Measurements from ENCODE around the gene SUCO. TPM values are rescaled to one million over a fixed set of nuclear protein-coding genes. Genes with fewer than 3 reads are reported as not detected.

SUCO gene
- total RNA-seq, 4 donors from 2014 or later = 34.7 to 67.9 (median 37.7) TPM

GRCh38 chr1:172499636-172500141 lies 33.3 kb upstream of the SUCO start:
- no peak overlapping the region for H3K4me3 ChIP-seq (replicated peaks in 1 of 3)
- 38 to 48% methylated on average over 3 of the region's 3 CpGs for WGBS, 2 donors
- peak; percentile 79 for DNase-seq
- no peaks in the 10 kb centered on the region for H3K9me3 ChIP-seq
- peaks cover 21 to 25% of the 10 kb centered on the region in 2 donors for H3K4me1 ChIP-seq
- H3K36me3 ChIP-seq = no peaks in the 10 kb centered on the region
- H3K27ac ChIP-seq = peak overlapping the region; percentile 36 to 73 (median 65)
- no peak for TF ChIP-seq POLR2A (IDR thresholded peaks at IDR 0.05)
- no peak for TF ChIP-seq CTCF (IDR thresholded peaks at IDR 0.05)
- intact Hi-C loops (cut with DNase I) = no loop called here
- H3K27me3 ChIP-seq = no peaks in the 10 kb centered on the region

- Histone ChIP-seq H3K9me3 (no peaks in the 10 kb centered on the region), H3K4me1 (peaks cover 21 to 25% of the 10 kb centered on the region in 2 donors), H3K4me3 (replicated peaks in 1 of 3) (no peak overlapping the region), H3K27ac (peak overlapping the region; percentile 36 to 73 (median 65)), H3K27me3 (no peaks in the 10 kb centered on the region), H3K36me3 (no peaks in the 10 kb centered on the region)
- 74 to 81% methylated on average over 2 of the region's 2 CpGs for WGBS, 2 donors
- intact Hi-C loops (cut with DNase I) = no loop called here
- TF ChIP-seq POLR2A (IDR thresholded peaks at IDR 0.05) (no peak), CTCF (IDR thresholded peaks at IDR 0.05) (no peak)
- no peak for DNase-seq
Observed at GRCh38 chr1:172500207-172500606, 32.7 kb upstream of the SUCO start.

GRCh38 chr1:172507741-172508140 lies 25.2 kb upstream of the SUCO start:
- Histone ChIP-seq H3K36me3 (no peaks in the 10 kb centered on the region), H3K9me3 (no peaks in the 10 kb centered on the region), H3K27ac (no peak overlapping the region), H3K4me1 (no peaks in the 10 kb centered on the region), H3K4me3 (replicated peaks in 1 of 3) (no peak overlapping the region), H3K27me3 (no peaks in the 10 kb centered on the region)
- no peak for DNase-seq
- intact Hi-C loops (cut with DNase I) = no loop called here
- no peak for TF ChIP-seq POLR2A (IDR thresholded peaks at IDR 0.05)
- TF ChIP-seq CTCF (IDR thresholded peaks at IDR 0.05) = no peak

- Histone ChIP-seq H3K4me3 (replicated peaks in 1 of 3) (no peak overlapping the region), H3K27ac (no peak overlapping the region), H3K36me3 (no peaks in the 10 kb centered on the region), H3K4me1 (no peaks in the 10 kb centered on the region), H3K27me3 (no peaks in the 10 kb centered on the region), H3K9me3 (no peaks in the 10 kb centered on the region)
- intact Hi-C loops (cut with DNase I) = no loop called here
- no peak for DNase-seq
- TF ChIP-seq POLR2A (IDR thresholded peaks at IDR 0.05) = no peak
- TF ChIP-seq CTCF (IDR thresholded peaks at IDR 0.05) = no peak
- 91% methylated on average over 3 of the region's 3 CpGs for WGBS, 2 donors
Observed at GRCh38 chr1:172510479-172510878, 22.5 kb upstream of the SUCO start.

- no peak overlapping the region for H3K4me3 ChIP-seq (replicated peaks in 1 of 3)
- no peaks in the 10 kb centered on the region for H3K4me1 ChIP-seq
- intact Hi-C loops (cut with DNase I) = no loop called here
Observed at GRCh38 chr1:172512591-172512990, 20.4 kb upstream of the SUCO start.

More at GRCh38 chr1:172512591-172512990, 20.4 kb upstream of the SUCO start:
- TF ChIP-seq POLR2A (IDR thresholded peaks at IDR 0.05) (no peak), CTCF (IDR thresholded peaks at IDR 0.05) (no peak)
- H3K36me3 ChIP-seq = no peaks in the 10 kb centered on the region
- no peak overlapping the region for H3K27ac ChIP-seq
- no peaks in the 10 kb centered on the region for H3K9me3 ChIP-seq
- no peaks in the 10 kb centered on the region for H3K27me3 ChIP-seq
- no peak for DNase-seq

Measured in thyroid gland (tissue), 4 donors.